ENCODE measurements around the gene KCTD6.

KCTD6 gene

DNA sequence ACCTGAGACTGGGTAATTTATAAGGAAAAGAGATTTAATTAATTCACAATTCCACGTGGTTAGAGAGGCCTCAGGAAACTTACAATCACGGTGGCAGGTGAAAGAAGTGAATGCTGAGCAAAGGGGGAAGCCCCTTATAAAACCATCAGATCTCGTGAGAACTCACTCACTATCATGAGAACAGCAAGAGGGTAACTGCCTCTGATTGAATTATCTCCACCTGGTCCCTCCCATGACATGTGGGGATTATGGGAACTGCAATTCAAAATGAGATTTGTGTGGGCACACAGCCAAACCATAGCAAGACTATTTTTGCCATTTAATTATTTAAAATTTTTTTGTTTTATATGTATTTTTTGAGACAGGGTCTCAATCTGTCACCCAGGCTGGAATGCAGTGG, 27.0 kb upstream of the KCTD6 start:
- Histone ChIP-seq H4K20me1 (ENCODE audit: insufficient read depth, low read length) (no peaks in the 10 kb centered on the region), H3K4me2 (ENCODE audit: low read length) (no peak overlapping the region), H3F3A (ENCODE audit: insufficient read depth, low read length) (no peaks in the 10 kb centered on the region), H3K4me3 (ENCODE audit: low read depth, low read length, poor library complexity, severe bottlenecking) (no peak overlapping the region), H3K27me3 (ENCODE audit: insufficient read depth, low read length) (no peaks in the 10 kb centered on the region; the same call in 1 of the 2 replicates), H3K9me3 (ENCODE audit: low read length) (no peaks in the 10 kb centered on the region), H3K79me2 (ENCODE audit: insufficient read depth, low read length) (no peaks in the 10 kb centered on the region), H3K9ac (ENCODE audit: low read length) (no peak overlapping the region), H3K4me1 (ENCODE audit: insufficient read depth, low read length, severe bottlenecking) (no peaks in the 10 kb centered on the region), H2AFZ (ENCODE audit: low read length) (no peak overlapping the region), H3K36me3 (ENCODE audit: insufficient read depth, low read length) (no peaks in the 10 kb centered on the region), H3K27ac (ENCODE audit: low read depth, low read length, poor library complexity, severe bottlenecking) (no peak overlapping the region), H3K9me2 (ENCODE audit: low read depth, low read length) (no peaks in the 10 kb centered on the region)
- TF ChIP-seq, protein P1, sequence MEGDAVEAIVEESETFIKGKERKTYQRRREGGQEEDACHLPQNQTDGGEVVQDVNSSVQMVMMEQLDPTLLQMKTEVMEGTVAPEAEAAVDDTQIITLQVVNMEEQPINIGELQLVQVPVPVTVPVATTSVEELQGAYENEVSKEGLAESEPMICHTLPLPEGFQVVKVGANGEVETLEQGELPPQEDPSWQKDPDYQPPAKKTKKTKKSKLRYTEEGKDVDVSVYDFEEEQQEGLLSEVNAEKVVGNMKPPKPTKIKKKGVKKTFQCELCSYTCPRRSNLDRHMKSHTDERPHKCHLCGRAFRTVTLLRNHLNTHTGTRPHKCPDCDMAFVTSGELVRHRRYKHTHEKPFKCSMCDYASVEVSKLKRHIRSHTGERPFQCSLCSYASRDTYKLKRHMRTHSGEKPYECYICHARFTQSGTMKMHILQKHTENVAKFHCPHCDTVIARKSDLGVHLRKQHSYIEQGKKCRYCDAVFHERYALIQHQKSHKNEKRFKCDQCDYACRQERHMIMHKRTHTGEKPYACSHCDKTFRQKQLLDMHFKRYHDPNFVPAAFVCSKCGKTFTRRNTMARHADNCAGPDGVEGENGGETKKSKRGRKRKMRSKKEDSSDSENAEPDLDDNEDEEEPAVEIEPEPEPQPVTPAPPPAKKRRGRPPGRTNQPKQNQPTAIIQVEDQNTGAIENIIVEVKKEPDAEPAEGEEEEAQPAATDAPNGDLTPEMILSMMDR (IDR thresholded peaks at IDR 0.05; ENCODE audit: low read length) = no peak
- no peak for TF ChIP-seq EZH2 (IDR thresholded peaks at IDR 0.05; ENCODE audit: borderline replicate concordance, low read length)

DNA sequence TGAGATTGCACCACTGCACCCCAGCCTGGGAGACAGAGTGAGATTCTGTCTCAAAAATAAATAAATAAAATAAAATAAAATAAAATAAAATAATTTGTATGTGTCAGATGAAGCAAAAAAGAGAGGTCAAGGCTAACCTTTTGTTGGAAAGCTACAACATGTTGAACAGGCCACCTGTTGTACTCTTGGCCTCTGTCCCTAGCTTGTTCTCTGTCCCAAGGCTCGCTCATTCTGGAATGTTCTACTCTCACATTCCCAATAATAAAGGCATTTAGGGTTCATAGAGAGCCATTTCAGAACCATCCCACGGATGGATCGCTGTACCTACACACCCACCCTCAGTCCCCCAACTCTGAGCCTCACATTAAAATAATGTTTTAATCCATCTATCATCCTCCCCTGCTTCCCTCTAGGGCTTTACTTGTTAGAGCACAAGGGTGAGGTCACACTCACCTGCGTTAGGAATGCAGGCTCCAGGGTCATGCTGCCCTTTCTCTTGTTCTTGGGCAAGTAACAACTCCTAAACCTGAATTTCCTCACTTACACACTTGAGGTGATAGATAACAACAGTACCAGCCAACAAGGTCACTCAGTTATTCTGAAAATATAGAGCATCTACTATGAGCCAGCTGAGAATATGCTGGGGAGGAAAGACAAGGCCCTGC, 24.9 kb upstream of the KCTD6 start:
- Histone ChIP-seq H3K79me2 (ENCODE audit: insufficient read depth, low read length) (no peaks in the 10 kb centered on the region), H3K9ac (ENCODE audit: low read length) (no peak overlapping the region), H3K9me2 (ENCODE audit: low read depth, low read length) (no peaks in the 10 kb centered on the region), H3K4me3 (ENCODE audit: low read depth, low read length, poor library complexity, severe bottlenecking) (no peak overlapping the region), H3K27ac (ENCODE audit: low read depth, low read length, poor library complexity, severe bottlenecking) (no peak overlapping the region), H3K36me3 (ENCODE audit: insufficient read depth, low read length) (no peaks in the 10 kb centered on the region), H4K20me1 (ENCODE audit: insufficient read depth, low read length) (no peaks in the 10 kb centered on the region), H3K27me3 (ENCODE audit: insufficient read depth, low read length) (no peaks in the 10 kb centered on the region; the same call in 1 of the 2 replicates), H2AFZ (ENCODE audit: low read length) (no peak overlapping the region), H3F3A (ENCODE audit: insufficient read depth, low read length) (no peaks in the 10 kb centered on the region), H3K4me2 (ENCODE audit: low read length) (no peak overlapping the region), H3K4me1 (ENCODE audit: insufficient read depth, low read length, severe bottlenecking) (no peaks in the 10 kb centered on the region), H3K9me3 (ENCODE audit: low read length) (no peaks in the 10 kb centered on the region)
- TF ChIP-seq, protein P1 (IDR thresholded peaks at IDR 0.05; ENCODE audit: low read length) = no peak
- no peak for TF ChIP-seq EZH2 (IDR thresholded peaks at IDR 0.05; ENCODE audit: borderline replicate concordance, low read length)

DNA sequence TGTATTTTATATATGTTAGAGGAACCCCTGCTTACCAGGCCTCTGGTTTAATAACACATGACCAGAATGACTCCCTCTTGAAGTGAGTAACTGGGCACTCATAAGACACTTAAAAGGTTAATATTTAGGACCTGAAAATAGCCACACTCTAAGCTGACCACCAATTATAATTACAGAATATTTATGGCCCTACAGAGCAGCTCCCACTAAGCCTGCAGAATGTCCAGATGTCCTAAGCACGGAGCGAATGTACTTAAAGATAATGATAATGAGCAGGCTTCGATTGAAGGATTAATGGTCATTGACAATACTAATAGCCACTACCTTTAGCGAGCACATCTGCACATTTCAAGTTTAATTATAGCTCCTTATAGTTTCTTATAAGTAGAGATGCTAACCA, 22.8 kb upstream of the KCTD6 start:
- H3K9me3 ChIP-seq (ENCODE audit: low read length) = no peaks in the 10 kb centered on the region

More for the DNA sequence above, 22.8 kb upstream of the KCTD6 start:
- H3K27me3 ChIP-seq (ENCODE audit: insufficient read depth, low read length) = no peaks in the 10 kb centered on the region; the same call in 1 of the 2 replicates
- no peaks in the 10 kb centered on the region for H3F3A ChIP-seq (ENCODE audit: insufficient read depth, low read length)
- no peak overlapping the region for H3K4me2 ChIP-seq (ENCODE audit: low read length)
- H3K27ac ChIP-seq (ENCODE audit: low read depth, low read length, poor library complexity, severe bottlenecking) = no peak overlapping the region
- no peak overlapping the region for H2AFZ ChIP-seq (ENCODE audit: low read length)
- no peaks in the 10 kb centered on the region for H3K9me2 ChIP-seq (ENCODE audit: low read depth, low read length)
- H3K9ac ChIP-seq (ENCODE audit: low read length) = no peak overlapping the region
- no peak overlapping the region for H3K4me3 ChIP-seq (ENCODE audit: low read depth, low read length, poor library complexity, severe bottlenecking)
- no peaks in the 10 kb centered on the region for H3K79me2 ChIP-seq (ENCODE audit: insufficient read depth, low read length)
- no peaks in the 10 kb centered on the region for H3K4me1 ChIP-seq (ENCODE audit: insufficient read depth, low read length, severe bottlenecking)
- H3K36me3 ChIP-seq (ENCODE audit: insufficient read depth, low read length) = no peaks in the 10 kb centered on the region
- H4K20me1 ChIP-seq (ENCODE audit: insufficient read depth, low read length) = no peaks in the 10 kb centered on the region
- TF ChIP-seq EZH2 (IDR thresholded peaks at IDR 0.05; ENCODE audit: borderline replicate concordance, low read length) = no peak
- TF ChIP-seq, protein P1 (IDR thresholded peaks at IDR 0.05; ENCODE audit: low read length) = no peak
